ENCODE results near the gene BMP2K. TPM values are rescaled to one million over a fixed set of nuclear protein-coding genes. Genes with fewer than 3 reads are reported as not detected.
"Not testable (repeated sequence)": the region's sequence is repeated elsewhere in the genome, so short reads cannot be mapped to it uniquely, and the experiment has no call there.

Gene BMP2K
- polyA plus RNA-seq, 1 donor (not counting 4 experiments of a cell fraction or from before 2014, with no cell fraction given) = 35.4 TPM

- Histone ChIP-seq H3K4me2 (ENCODE audit: control insufficient read depth, extremely low read depth, insufficient read depth, low read depth, low read length) (no peak overlapping the region), H3K9me3 (ENCODE audit: control insufficient read depth, low read depth, low read length) (no peaks in the 10 kb centered on the region), H3K27ac (ENCODE audit: control insufficient read depth, insufficient read depth, low read length) (no peak overlapping the region), H3K79me2 (ENCODE audit: control insufficient read depth, insufficient read depth, low read length) (peaks cover 79% of the 10 kb centered on the region), H3K9ac (ENCODE audit: control insufficient read depth, extremely low read depth, insufficient read depth, low read length) (no peak overlapping the region), H3K4me1 (ENCODE audit: control insufficient read depth, extremely low read depth, insufficient read depth, low read length) (peaks cover 8% of the 10 kb centered on the region), H3K27me3 (ENCODE audit: control insufficient read depth, extremely low read depth, insufficient read depth, low read length) (no peaks in the 10 kb centered on the region), H3K9me1 (ENCODE audit: control insufficient read depth, extremely low read depth, insufficient read depth, low read length) (no peaks in the 10 kb centered on the region), H3K4me3 (ENCODE audit: control insufficient read depth in 2 of 3, extremely low read depth in 1 of 3, insufficient read depth in 2 of 3, low read depth in 1 of 3, low read length in 3 of 3) (no peak overlapping the region), H2AFZ (ENCODE audit: control insufficient read depth, low read length) (no peak overlapping the region), H3K36me3 (ENCODE audit: control insufficient read depth in 2 of 2, extremely low read depth in 1 of 2, insufficient read depth in 2 of 2, low read length in 2 of 2) (no peaks in the 10 kb centered on the region), H4K20me1 (ENCODE audit: control insufficient read depth, extremely low read depth, insufficient read depth, low read length) (no peaks in the 10 kb centered on the region)
- dilution Hi-C loops (cut with MboI; ENCODE audit: extremely low pct_ligation_motif_present, low sequenced_read_pairs) = no loop called here
- FAIRE-seq (no peak), DNase-seq (ENCODE audit: low read depth, low spot score) (no peak)
- TF ChIP-seq, protein P1, sequence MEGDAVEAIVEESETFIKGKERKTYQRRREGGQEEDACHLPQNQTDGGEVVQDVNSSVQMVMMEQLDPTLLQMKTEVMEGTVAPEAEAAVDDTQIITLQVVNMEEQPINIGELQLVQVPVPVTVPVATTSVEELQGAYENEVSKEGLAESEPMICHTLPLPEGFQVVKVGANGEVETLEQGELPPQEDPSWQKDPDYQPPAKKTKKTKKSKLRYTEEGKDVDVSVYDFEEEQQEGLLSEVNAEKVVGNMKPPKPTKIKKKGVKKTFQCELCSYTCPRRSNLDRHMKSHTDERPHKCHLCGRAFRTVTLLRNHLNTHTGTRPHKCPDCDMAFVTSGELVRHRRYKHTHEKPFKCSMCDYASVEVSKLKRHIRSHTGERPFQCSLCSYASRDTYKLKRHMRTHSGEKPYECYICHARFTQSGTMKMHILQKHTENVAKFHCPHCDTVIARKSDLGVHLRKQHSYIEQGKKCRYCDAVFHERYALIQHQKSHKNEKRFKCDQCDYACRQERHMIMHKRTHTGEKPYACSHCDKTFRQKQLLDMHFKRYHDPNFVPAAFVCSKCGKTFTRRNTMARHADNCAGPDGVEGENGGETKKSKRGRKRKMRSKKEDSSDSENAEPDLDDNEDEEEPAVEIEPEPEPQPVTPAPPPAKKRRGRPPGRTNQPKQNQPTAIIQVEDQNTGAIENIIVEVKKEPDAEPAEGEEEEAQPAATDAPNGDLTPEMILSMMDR (optimal IDR thresholded peaks at IDR 0.05 in 1 of 3, IDR thresholded peaks at IDR 0.05 in 1 of 3, conservative IDR thresholded peaks at IDR 0.05 in 1 of 3; ENCODE audit: extremely low read depth in 1 of 3, insufficient read depth in 2 of 3, low read length in 3 of 3) = no peak
- no peak for TF ChIP-seq EZH2 (IDR thresholded peaks at IDR 0.05; ENCODE audit: low read length)
These were observed 11.3 kb downstream of the BMP2K start for GRCh38 chr4:78787392-78788006.

DNA sequence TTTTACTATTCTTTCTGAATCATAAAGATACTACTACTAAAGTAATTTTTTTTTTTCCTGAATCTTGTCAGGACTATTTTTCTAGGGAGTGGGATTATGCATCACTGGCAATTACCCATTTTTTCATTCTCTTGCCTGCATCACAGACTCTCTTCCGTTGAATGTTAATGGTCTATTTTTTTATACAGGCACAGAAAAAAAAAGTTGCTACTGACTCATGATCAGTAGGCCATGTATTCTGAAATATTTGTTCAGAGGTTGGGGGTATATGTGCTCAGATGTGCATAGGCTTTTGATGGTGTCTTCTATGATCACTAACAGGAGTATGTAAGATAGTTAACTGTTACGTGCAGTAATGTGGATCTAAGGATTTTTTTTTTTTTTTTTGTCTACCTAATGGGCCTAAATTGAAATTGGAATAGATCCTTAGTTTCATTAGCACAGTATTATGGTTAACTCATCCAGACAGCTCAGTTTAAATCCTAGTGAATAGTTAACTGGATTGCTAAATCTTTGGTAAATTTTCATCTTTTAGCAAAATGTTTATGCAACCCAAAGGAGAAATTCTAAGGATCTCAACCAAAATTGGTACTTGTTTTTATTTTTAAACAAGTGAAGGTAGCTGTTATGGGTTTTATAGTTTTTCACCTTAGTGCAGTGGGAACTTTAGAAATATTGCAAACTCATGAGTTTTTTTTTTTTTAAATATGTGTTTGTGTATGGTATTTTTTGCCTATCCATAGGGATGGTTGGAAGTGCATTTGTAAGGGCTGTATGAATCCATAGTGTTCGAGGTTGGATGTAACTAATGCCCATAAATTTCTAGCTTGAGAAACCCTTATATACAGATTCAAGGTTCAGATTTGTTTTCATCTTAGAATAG is 12.1 kb downstream of the BMP2K start:
- Histone ChIP-seq H2AFZ (ENCODE audit: control insufficient read depth, low read length) (no peak overlapping the region), H3K79me2 (ENCODE audit: control insufficient read depth, insufficient read depth, low read length) (peaks cover 77% of the 10 kb centered on the region), H3K27ac (ENCODE audit: control insufficient read depth, insufficient read depth, low read length) (no peak overlapping the region), H3K4me1 (ENCODE audit: control insufficient read depth, extremely low read depth, insufficient read depth, low read length) (peaks cover 8% of the 10 kb centered on the region), H3K4me2 (ENCODE audit: control insufficient read depth, extremely low read depth, insufficient read depth, low read depth, low read length) (no peak overlapping the region), H3K36me3 (ENCODE audit: control insufficient read depth in 2 of 2, extremely low read depth in 1 of 2, insufficient read depth in 2 of 2, low read length in 2 of 2) (no peaks in the 10 kb centered on the region), H3K9me3 (ENCODE audit: control insufficient read depth, low read depth, low read length) (no peaks in the 10 kb centered on the region), H3K27me3 (ENCODE audit: control insufficient read depth, extremely low read depth, insufficient read depth, low read length) (no peaks in the 10 kb centered on the region), H3K4me3 (ENCODE audit: control insufficient read depth in 2 of 3, extremely low read depth in 1 of 3, insufficient read depth in 2 of 3, low read depth in 1 of 3, low read length in 3 of 3) (no peak overlapping the region), H4K20me1 (ENCODE audit: control insufficient read depth, extremely low read depth, insufficient read depth, low read length) (no peaks in the 10 kb centered on the region), H3K9ac (ENCODE audit: control insufficient read depth, extremely low read depth, insufficient read depth, low read length) (no peak overlapping the region), H3K9me1 (ENCODE audit: control insufficient read depth, extremely low read depth, insufficient read depth, low read length) (no peaks in the 10 kb centered on the region)
- DNase-seq (ENCODE audit: low read depth, low spot score) (no peak), FAIRE-seq (no peak)
- dilution Hi-C loops (cut with MboI; ENCODE audit: extremely low pct_ligation_motif_present, low sequenced_read_pairs) = no loop called here
- no peak for TF ChIP-seq EZH2 (IDR thresholded peaks at IDR 0.05; ENCODE audit: low read length)
- TF ChIP-seq, protein P1 (optimal IDR thresholded peaks at IDR 0.05 in 1 of 3, IDR thresholded peaks at IDR 0.05 in 1 of 3, conservative IDR thresholded peaks at IDR 0.05 in 1 of 3; ENCODE audit: extremely low read depth in 1 of 3, insufficient read depth in 2 of 3, low read length in 3 of 3) = no peak

- not testable (repeated sequence) for FAIRE-seq
These were observed 19.7 kb downstream of the BMP2K start for GRCh38 chr4:78795594-78796416.

More at GRCh38 chr4:78795594-78796416, 19.7 kb downstream of the BMP2K start:
- H3K36me3 ChIP-seq (ENCODE audit: control insufficient read depth in 2 of 2, extremely low read depth in 1 of 2, insufficient read depth in 2 of 2, low read length in 2 of 2); H3K4me3 ChIP-seq (ENCODE audit: control insufficient read depth in 2 of 3, extremely low read depth in 1 of 3, insufficient read depth in 2 of 3, low read depth in 1 of 3, low read length in 3 of 3); H3K4me2 ChIP-seq (ENCODE audit: control insufficient read depth, extremely low read depth, insufficient read depth, low read depth, low read length); H4K20me1 ChIP-seq (ENCODE audit: control insufficient read depth, extremely low read depth, insufficient read depth, low read length); DNase-seq (ENCODE audit: low read depth, low spot score); dilution Hi-C loops (cut with MboI; ENCODE audit: extremely low pct_ligation_motif_present, low sequenced_read_pairs); H3K27me3 ChIP-seq (ENCODE audit: control insufficient read depth, extremely low read depth, insufficient read depth, low read length); H3K9ac ChIP-seq (ENCODE audit: control insufficient read depth, extremely low read depth, insufficient read depth, low read length); H2AFZ ChIP-seq (ENCODE audit: control insufficient read depth, low read length); H3K9me1 ChIP-seq (ENCODE audit: control insufficient read depth, extremely low read depth, insufficient read depth, low read length); H3K27ac ChIP-seq (ENCODE audit: control insufficient read depth, insufficient read depth, low read length); H3K9me3 ChIP-seq (ENCODE audit: control insufficient read depth, low read depth, low read length): not testable (repeated sequence)
- Histone ChIP-seq H3K4me1 (ENCODE audit: control insufficient read depth, extremely low read depth, insufficient read depth, low read length) (peaks cover 16% of the 10 kb centered on the region), H3K79me2 (ENCODE audit: control insufficient read depth, insufficient read depth, low read length) (peaks cover 67% of the 10 kb centered on the region)
